ENCODE measurements around the gene ARHGEF16. TPM values are rescaled to one million over a fixed set of nuclear protein-coding genes. Genes with fewer than 3 reads are reported as not detected.

The ARHGEF16 gene
- polyA plus RNA-seq, 1 experiment, result 0.04 TPM

- Histone ChIP-seq H3K27me3 (ENCODE audit: control insufficient read depth, insufficient read depth, low read length) (peaks cover 10% of the 10 kb centered on the region), H3K4me3 (ENCODE audit: low read depth, low read length) (no peak overlapping the region), H3K36me3 (ENCODE audit: control insufficient read depth, insufficient read depth, low read length) (no peaks in the 10 kb centered on the region)
- no peak for TF ChIP-seq CTCF (IDR thresholded peaks at IDR 0.05; ENCODE audit: insufficient read depth, low read depth, low read length)
- no peak for DNase-seq (ENCODE audit: low read depth)
- ChIA-PET CTCF (interaction anchor here (1.4 to 5.7 kb wide), 2 partner anchors 10 to 181 kb away, joined by 6 to 28 read pairs; no protein-coding TSS in a partner anchor), POLR2A (no interaction called here)
Observed at GRCh38 chr1:3442331-3442730, 12.1 kb upstream of the ARHGEF16 start.

DNA sequence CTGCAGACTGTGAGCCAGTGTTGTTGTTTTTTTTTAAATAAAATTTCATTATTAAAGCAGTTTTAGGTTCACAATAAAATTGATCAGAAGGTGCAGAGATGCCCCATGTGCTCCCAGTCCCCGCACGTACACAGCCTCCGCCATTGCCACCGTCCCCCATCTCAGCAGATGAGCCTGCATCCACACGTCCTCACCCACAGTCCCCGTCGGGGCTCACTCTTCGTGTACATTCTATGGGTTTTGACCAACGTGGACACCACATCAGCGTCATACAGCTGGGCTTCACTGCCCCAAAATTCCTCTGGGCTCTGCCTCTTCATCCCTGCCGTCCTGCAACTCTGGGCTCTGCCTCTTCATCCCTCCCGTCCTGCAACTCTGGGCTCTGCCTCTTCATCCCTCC lies 11.6 kb upstream of the ARHGEF16 start:
- ChIA-PET CTCF (interaction anchor here (0.6 to 5.7 kb wide), 2 partner anchors 10 to 277 kb away, joined by 3 to 28 read pairs; no protein-coding TSS in a partner anchor), POLR2A (no interaction called here)
- no peak for TF ChIP-seq CTCF (IDR thresholded peaks at IDR 0.05; ENCODE audit: insufficient read depth, low read depth, low read length)
- no peaks in the 10 kb centered on the region for H3K36me3 ChIP-seq (ENCODE audit: control insufficient read depth, insufficient read depth, low read length)
- H3K4me3 ChIP-seq (ENCODE audit: low read depth, low read length), result no peak overlapping the region
- DNase-seq (ENCODE audit: low read depth), result no peak
- peaks cover 9% of the 10 kb centered on the region for H3K27me3 ChIP-seq (ENCODE audit: control insufficient read depth, insufficient read depth, low read length)

GRCh38 chr1:3443807-3444206 lies 10.7 kb upstream of the ARHGEF16 start:
- no peak for TF ChIP-seq CTCF (IDR thresholded peaks at IDR 0.05; ENCODE audit: insufficient read depth, low read depth, low read length)
- Histone ChIP-seq H3K36me3 (ENCODE audit: control insufficient read depth, insufficient read depth, low read length) (no peaks in the 10 kb centered on the region), H3K27me3 (ENCODE audit: control insufficient read depth, insufficient read depth, low read length) (peaks cover 9% of the 10 kb centered on the region), H3K4me3 (ENCODE audit: low read depth, low read length) (no peak overlapping the region)
- ChIA-PET POLR2A (no interaction called here), CTCF (interaction anchor here (0.8 to 5.7 kb wide), 3 partner anchors 9 to 178 kb away, joined by 3 to 28 read pairs (median 3); no protein-coding TSS in a partner anchor)
- DNase-seq (ENCODE audit: low read depth), result no peak

- no peak for DNase-seq (ENCODE audit: low read depth)
- POLR2A ChIA-PET, result no interaction called here
Observed at GRCh38 chr1:3444298-3444697, 10.2 kb upstream of the ARHGEF16 start.

DNA sequence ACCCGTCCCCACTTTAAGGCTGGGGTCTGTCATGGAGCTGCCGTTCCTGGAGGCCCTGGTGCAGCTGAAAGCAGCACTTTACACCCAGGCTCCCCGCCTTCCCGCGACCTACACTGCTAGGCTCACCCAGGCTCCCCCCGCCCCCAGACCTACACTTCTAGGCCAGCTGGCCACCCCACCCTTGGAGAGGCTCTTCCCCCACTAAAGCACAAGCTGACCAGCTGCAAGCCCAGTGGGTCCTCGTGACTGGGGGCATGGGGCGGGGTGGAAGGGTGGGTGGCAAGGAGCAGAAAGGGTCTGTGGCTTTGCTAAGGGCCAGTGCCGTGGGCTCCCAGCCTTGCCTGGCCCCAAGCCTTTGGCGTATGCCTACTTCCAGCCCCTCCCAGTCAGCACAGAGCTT lies 9.7 kb upstream of the ARHGEF16 start:
- Histone ChIP-seq H3K4me3 (ENCODE audit: low read depth, low read length) (no peak overlapping the region), H3K27me3 (ENCODE audit: control insufficient read depth, insufficient read depth, low read length) (peaks cover 11% of the 10 kb centered on the region), H3K36me3 (ENCODE audit: control insufficient read depth, insufficient read depth, low read length) (no peaks in the 10 kb centered on the region)
- POLR2A ChIA-PET, result no interaction called here
- no peak for DNase-seq (ENCODE audit: low read depth)
- CTCF ChIA-PET, result interaction anchor here (5.7 kb wide), 1 partner anchor 8 kb away, joined by 28 read pairs; no protein-coding TSS in a partner anchor
- no peak for TF ChIP-seq CTCF (IDR thresholded peaks at IDR 0.05; ENCODE audit: insufficient read depth, low read depth, low read length)

More at GRCh38 chr1:3444298-3444697, 10.2 kb upstream of the ARHGEF16 start:
- no peak for TF ChIP-seq CTCF (IDR thresholded peaks at IDR 0.05; ENCODE audit: insufficient read depth, low read depth, low read length)
- CTCF ChIA-PET, result interaction anchor here (1.2 to 5.7 kb wide), 2 partner anchors 9 to 178 kb away, joined by 3 to 28 read pairs; no protein-coding TSS in a partner anchor
- no peaks in the 10 kb centered on the region for H3K36me3 ChIP-seq (ENCODE audit: control insufficient read depth, insufficient read depth, low read length)
- peaks cover 9% of the 10 kb centered on the region for H3K27me3 ChIP-seq (ENCODE audit: control insufficient read depth, insufficient read depth, low read length)
- no peak overlapping the region for H3K4me3 ChIP-seq (ENCODE audit: low read depth, low read length)

All from BJ (cell line).